ENCODE data around the gene WSCD2. TPM values are rescaled to one million over a fixed set of nuclear protein-coding genes. Genes with fewer than 3 reads are reported as not detected.

Gene WSCD2
- polyA plus RNA-seq, 1 donor (not counting 4 experiments of a cell fraction or from before 2014, with no cell fraction given): not detected

DNA sequence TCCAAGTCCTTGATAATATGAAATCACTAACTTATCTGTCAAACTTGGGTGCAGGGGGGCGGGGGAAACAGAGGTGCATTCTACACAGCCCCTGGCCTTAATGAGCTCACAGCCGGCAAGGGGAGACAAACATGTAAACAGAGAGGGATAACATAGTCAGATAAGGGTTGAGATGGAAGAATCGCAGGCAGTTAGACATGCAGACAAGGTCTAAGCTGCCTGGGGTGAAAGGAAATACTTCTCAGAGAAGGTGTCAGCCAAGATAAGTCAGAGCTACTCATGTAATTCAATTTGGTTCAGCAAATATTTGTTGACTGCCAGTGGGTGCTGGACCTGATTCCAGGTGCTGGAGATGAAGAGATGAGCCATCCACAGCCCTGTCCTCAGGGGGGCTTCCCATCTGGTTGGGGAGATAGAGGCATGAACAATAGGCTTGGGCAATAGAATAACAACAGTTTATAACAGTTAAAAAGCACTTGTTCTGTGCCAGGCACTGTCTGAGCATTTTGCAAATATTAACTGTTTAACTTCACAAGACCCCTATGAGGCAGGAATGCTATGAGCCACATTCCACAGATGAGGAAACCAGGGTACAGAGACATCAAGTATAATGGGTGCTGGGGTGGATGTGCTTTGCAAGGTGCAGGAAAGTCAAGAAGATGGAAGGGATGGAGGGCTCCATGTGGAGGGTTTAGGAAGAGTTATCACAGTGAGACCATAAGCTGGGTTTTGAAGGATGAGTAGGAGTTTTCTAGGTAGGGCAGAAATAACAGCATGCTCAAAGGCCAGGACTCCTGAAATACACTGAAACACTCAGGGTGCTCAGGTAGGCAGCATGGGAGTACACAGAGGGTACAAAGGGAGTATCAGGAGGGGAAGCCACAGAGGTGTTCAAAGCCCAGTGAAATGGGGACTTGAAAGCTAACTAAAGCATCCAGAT is 79.0 kb downstream of the WSCD2 start:
- Histone ChIP-seq H3K79me2 (ENCODE audit: control insufficient read depth, insufficient read depth, low read length) (no peaks in the 10 kb centered on the region), H3K27me3 (ENCODE audit: control insufficient read depth, extremely low read depth, insufficient read depth, low read length) (no peaks in the 10 kb centered on the region), H2AFZ (ENCODE audit: control insufficient read depth, low read length) (no peak overlapping the region), H3K36me3 (ENCODE audit: control insufficient read depth in 2 of 2, extremely low read depth in 1 of 2, insufficient read depth in 2 of 2, low read length in 2 of 2) (no peaks in the 10 kb centered on the region), H4K20me1 (ENCODE audit: control insufficient read depth, extremely low read depth, insufficient read depth, low read length) (no peaks in the 10 kb centered on the region), H3K4me2 (ENCODE audit: control insufficient read depth, extremely low read depth, insufficient read depth, low read depth, low read length) (no peak overlapping the region), H3K9me1 (ENCODE audit: control insufficient read depth, extremely low read depth, insufficient read depth, low read length) (no peaks in the 10 kb centered on the region), H3K9ac (ENCODE audit: control insufficient read depth, extremely low read depth, insufficient read depth, low read length) (no peak overlapping the region), H3K4me3 (ENCODE audit: control insufficient read depth in 2 of 3, extremely low read depth in 1 of 3, insufficient read depth in 2 of 3, low read depth in 1 of 3, low read length in 3 of 3) (no peak overlapping the region), H3K9me3 (ENCODE audit: control insufficient read depth, low read depth, low read length) (no peaks in the 10 kb centered on the region), H3K4me1 (ENCODE audit: control insufficient read depth, extremely low read depth, insufficient read depth, low read length) (no peaks in the 10 kb centered on the region), H3K27ac (ENCODE audit: control insufficient read depth, insufficient read depth, low read length) (no peak overlapping the region)
- dilution Hi-C loops (cut with MboI; ENCODE audit: extremely low pct_ligation_motif_present, low sequenced_read_pairs): no loop called here
- DNase-seq (ENCODE audit: low read depth, low spot score): no peak
- TF ChIP-seq EZH2 (IDR thresholded peaks at IDR 0.05; ENCODE audit: low read length): no peak
- no peak for TF ChIP-seq CTCF (optimal IDR thresholded peaks at IDR 0.05 in 1 of 3, IDR thresholded peaks at IDR 0.05 in 1 of 3, conservative IDR thresholded peaks at IDR 0.05 in 1 of 3; ENCODE audit: extremely low read depth in 1 of 3, insufficient read depth in 2 of 3, low read length in 3 of 3)
- no peak for FAIRE-seq

- Histone ChIP-seq H3K9me3 (ENCODE audit: control insufficient read depth, low read depth, low read length) (no peaks in the 10 kb centered on the region), H3K27ac (ENCODE audit: control insufficient read depth, insufficient read depth, low read length) (no peak overlapping the region), H3K36me3 (ENCODE audit: control insufficient read depth in 2 of 2, extremely low read depth in 1 of 2, insufficient read depth in 2 of 2, low read length in 2 of 2) (no peaks in the 10 kb centered on the region), H3K4me1 (ENCODE audit: control insufficient read depth, extremely low read depth, insufficient read depth, low read length) (no peaks in the 10 kb centered on the region), H3K27me3 (ENCODE audit: control insufficient read depth, extremely low read depth, insufficient read depth, low read length) (no peaks in the 10 kb centered on the region), H3K4me3 (ENCODE audit: control insufficient read depth in 2 of 3, extremely low read depth in 1 of 3, insufficient read depth in 2 of 3, low read depth in 1 of 3, low read length in 3 of 3) (no peak overlapping the region), H3K9ac (ENCODE audit: control insufficient read depth, extremely low read depth, insufficient read depth, low read length) (no peak overlapping the region), H4K20me1 (ENCODE audit: control insufficient read depth, extremely low read depth, insufficient read depth, low read length) (no peaks in the 10 kb centered on the region), H3K4me2 (ENCODE audit: control insufficient read depth, extremely low read depth, insufficient read depth, low read depth, low read length) (no peak overlapping the region), H2AFZ (ENCODE audit: control insufficient read depth, low read length) (no peak overlapping the region), H3K9me1 (ENCODE audit: control insufficient read depth, extremely low read depth, insufficient read depth, low read length) (no peaks in the 10 kb centered on the region), H3K79me2 (ENCODE audit: control insufficient read depth, insufficient read depth, low read length) (no peaks in the 10 kb centered on the region)
- FAIRE-seq (no peak), DNase-seq (ENCODE audit: low read depth, low spot score) (no peak)
- dilution Hi-C loops (cut with MboI; ENCODE audit: extremely low pct_ligation_motif_present, low sequenced_read_pairs): loop anchor here (5.0 kb wide), 1 partner anchor 68 kb away; no protein-coding TSS in a partner anchor
- no peak for TF ChIP-seq EZH2 (IDR thresholded peaks at IDR 0.05; ENCODE audit: low read length)
- no peak for TF ChIP-seq CTCF (optimal IDR thresholded peaks at IDR 0.05 in 1 of 3, IDR thresholded peaks at IDR 0.05 in 1 of 3, conservative IDR thresholded peaks at IDR 0.05 in 1 of 3; ENCODE audit: extremely low read depth in 1 of 3, insufficient read depth in 2 of 3, low read length in 3 of 3)
Measured at GRCh38 chr12:108210001-108210400, 80.9 kb downstream of the WSCD2 start.
